WTC11 (cell line): ENCODE measurements around the gene OPCML. TPM values are rescaled to one million over a fixed set of nuclear protein-coding genes. Genes with fewer than 3 reads are reported as not detected.
A peak's percentile ranks its signal among the peaks of the same experiment; 100 is the strongest.

ENCODE experiments used
- ATAC-seq: fragments of 200-7000 bp; cut with Tn5 transposase; 2 replicates; pipeline ENCODE4 v1.10.0; 2021; ENCODE audit warnings: mild to moderate bottlenecking, moderate library complexity
- CTCF ChIA-PET: fragments of 300-600 bp; sonication (Branson Sonifier 250); formaldehyde crosslinking; loops from one replicate; lab custom pipeline; 2021; ENCODE audit warnings: antibody characterized with exemption; lab: Charles Lee
- POLR2A ChIA-PET: fragments of 350-600 bp; sonication (Branson Sonifier 250); formaldehyde crosslinking; loops from one replicate; lab custom pipeline; 2021; ENCODE audit warnings: antibody characterized with exemption; lab: Charles Lee
- DNase-seq: peaks from one replicate; pipeline ENCODE4 v3.0.0; 2021; ENCODE audit warnings: low spot score
- H3K27ac Mint-ChIP-seq: 2 replicates; pipeline ENCODE4 v1.8.0; 2021; ENCODE audit warnings: mixed read lengths
- H3K27me3 Mint-ChIP-seq: 2 replicates; pipeline ENCODE4 v1.8.0; 2021; ENCODE audit warnings: low read depth, mild to moderate bottlenecking, moderate library complexity, mixed read lengths
- H3K36me3 Mint-ChIP-seq: 2 replicates; pipeline ENCODE4 v1.8.0; 2021; ENCODE audit warnings: mixed read lengths
- H3K4me1 Mint-ChIP-seq: 2 replicates; pipeline ENCODE4 v1.8.0; 2022; ENCODE audit warnings: mixed read lengths
- H3K4me3 Mint-ChIP-seq: 2 replicates; pipeline ENCODE4 v1.8.0; 2021; ENCODE audit warnings: mild to moderate bottlenecking, moderate library complexity, mixed read lengths
- H3K9me3 Mint-ChIP-seq: 2 replicates; pipeline ENCODE4 v1.8.0; 2021; ENCODE audit warnings: mixed read lengths
- CREM ChIP-seq: sonication (generic); formaldehyde crosslinking; IDR thresholded peaks from 2 replicates; pipeline ENCODE4 v1.8.1; 2022; ENCODE audit warnings: mild to moderate bottlenecking, missing genetic modification reagents, moderate library complexity
- CTCF ChIP-seq: fragments of 200-600 bp; IDR thresholded peaks from 2 replicates; pipeline ENCODE4 v1.8.0; 2022; ENCODE audit warnings: antibody characterized with exemption
- E2F5 ChIP-seq: sonication (generic); formaldehyde crosslinking; IDR thresholded peaks from 2 replicates; pipeline ENCODE4 v1.8.1; 2022; ENCODE audit warnings: mild to moderate bottlenecking, moderate library complexity, missing genetic modification reagents
- GTF2I ChIP-seq: fragments of 250-450 bp; sonication (Bioruptor Pico); conservative IDR thresholded peaks from 2 replicates; pipeline ENCODE4 v1.4.0; 2021; ENCODE audit warnings: mild to moderate bottlenecking
- KAT7 ChIP-seq: sonication (generic); formaldehyde crosslinking; IDR thresholded peaks from 2 replicates; pipeline ENCODE4 v1.8.1; 2023; ENCODE audit warnings: missing genetic modification reagents, mild to moderate bottlenecking, borderline replicate concordance
- MYBL2 ChIP-seq: sonication (generic); formaldehyde crosslinking; IDR thresholded peaks from 2 replicates; pipeline ENCODE4 v1.8.1; 2023; ENCODE audit warnings: mild to moderate bottlenecking, moderate library complexity, missing genetic modification reagents
- SOX15 ChIP-seq: fragments of 250-450 bp; sonication (Bioruptor Pico); IDR thresholded peaks from 2 replicates; pipeline ENCODE4 v1.9.0; 2021; ENCODE audit warnings: mild to moderate bottlenecking
- TP53 ChIP-seq: sonication (generic); formaldehyde crosslinking; IDR thresholded peaks from 2 replicates; pipeline ENCODE4 v1.8.1; 2023; ENCODE audit warnings: mild to moderate bottlenecking, missing genetic modification reagents
- ZNF138 ChIP-seq: sonication (generic); formaldehyde crosslinking; conservative IDR thresholded peaks from 2 replicates; pipeline ENCODE4 v1.8.1; 2022; ENCODE audit warnings: mild to moderate bottlenecking, moderate library complexity, missing genetic modification reagents
- ZNF232 ChIP-seq: sonication (generic); formaldehyde crosslinking; IDR thresholded peaks from 2 replicates; pipeline ENCODE4 v1.8.0; 2022; ENCODE audit warnings: mild to moderate bottlenecking, missing genetic modification reagents
- ZNF317 ChIP-seq: sonication (generic); formaldehyde crosslinking; IDR thresholded peaks from 2 replicates; pipeline ENCODE4 v1.8.1; 2023; ENCODE audit warnings: low read depth, mild to moderate bottlenecking, moderate library complexity, missing genetic modification reagents, borderline replicate concordance
- ZNF396 ChIP-seq: fragments of 250-450 bp; sonication (Bioruptor Pico); IDR thresholded peaks from 2 replicates; pipeline ENCODE4 v1.8.0; 2021; ENCODE audit warnings: mild to moderate bottlenecking, moderate library complexity, borderline replicate concordance
- ZNF416 ChIP-seq: fragments of 250-450 bp; sonication (Bioruptor Pico); IDR thresholded peaks from 2 replicates; pipeline ENCODE4 v1.9.0; 2021; ENCODE audit warnings: mild to moderate bottlenecking, inconsistent platforms
- total RNA-seq: library from RNA; stranded (reverse); gene quantifications from 3 replicates; pipeline ENCODE4 v1.2.3, GENCODE V29; 2021
- TF ChIP-seq, protein P1 (sequence below): sonication (generic); formaldehyde crosslinking; IDR thresholded peaks from 2 replicates; pipeline ENCODE4 v1.8.1; 2023; ENCODE audit warnings: mild to moderate bottlenecking, missing genetic modification reagents
- TF ChIP-seq, protein P2 (sequence below): sonication (generic); formaldehyde crosslinking; conservative IDR thresholded peaks from 2 replicates; pipeline ENCODE4 v1.8.1; 2023; ENCODE audit warnings: mild to moderate bottlenecking, low read depth, missing genetic modification reagents, moderate library complexity
- TF ChIP-seq, protein P3 (sequence below): sonication (generic); formaldehyde crosslinking; IDR thresholded peaks from 2 replicates; pipeline ENCODE4 v1.8.1; 2023; ENCODE audit warnings: mild to moderate bottlenecking, missing genetic modification reagents, moderate library complexity
- TF ChIP-seq, protein P4 (sequence below): fragments of 250-450 bp; sonication (Bioruptor Pico); IDR thresholded peaks from 2 replicates; pipeline ENCODE4 v1.9.0; 2021; ENCODE audit warnings: moderate library complexity, mild to moderate bottlenecking, inconsistent platforms, borderline replicate concordance

The OPCML gene
- total RNA-seq, 1 experiment from 2014 or later: 1.5 TPM

- TF ChIP-seq, protein P1, sequence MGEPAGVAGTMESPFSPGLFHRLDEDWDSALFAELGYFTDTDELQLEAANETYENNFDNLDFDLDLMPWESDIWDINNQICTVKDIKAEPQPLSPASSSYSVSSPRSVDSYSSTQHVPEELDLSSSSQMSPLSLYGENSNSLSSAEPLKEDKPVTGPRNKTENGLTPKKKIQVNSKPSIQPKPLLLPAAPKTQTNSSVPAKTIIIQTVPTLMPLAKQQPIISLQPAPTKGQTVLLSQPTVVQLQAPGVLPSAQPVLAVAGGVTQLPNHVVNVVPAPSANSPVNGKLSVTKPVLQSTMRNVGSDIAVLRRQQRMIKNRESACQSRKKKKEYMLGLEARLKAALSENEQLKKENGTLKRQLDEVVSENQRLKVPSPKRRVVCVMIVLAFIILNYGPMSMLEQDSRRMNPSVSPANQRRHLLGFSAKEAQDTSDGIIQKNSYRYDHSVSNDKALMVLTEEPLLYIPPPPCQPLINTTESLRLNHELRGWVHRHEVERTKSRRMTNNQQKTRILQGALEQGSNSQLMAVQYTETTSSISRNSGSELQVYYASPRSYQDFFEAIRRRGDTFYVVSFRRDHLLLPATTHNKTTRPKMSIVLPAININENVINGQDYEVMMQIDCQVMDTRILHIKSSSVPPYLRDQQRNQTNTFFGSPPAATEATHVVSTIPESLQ (CRISPR knock-in tag): no peak
- TF ChIP-seq ZNF138 (CRISPR knock-in tag): 0 out of 2 replicates have a peak, but pooled peaks have one; percentile 44
- TF ChIP-seq ZNF232 (CRISPR knock-in tag): 0 out of 2 replicates have a peak, but pooled peaks have one; percentile 44
- TF ChIP-seq CTCF: 0 out of 2 replicates have a peak, but pooled peaks have one; percentile 20
These were observed 2.3 kb downstream of the OPCML start (continued) for GRCh38 chr11:133529807-133530500.

DNA sequence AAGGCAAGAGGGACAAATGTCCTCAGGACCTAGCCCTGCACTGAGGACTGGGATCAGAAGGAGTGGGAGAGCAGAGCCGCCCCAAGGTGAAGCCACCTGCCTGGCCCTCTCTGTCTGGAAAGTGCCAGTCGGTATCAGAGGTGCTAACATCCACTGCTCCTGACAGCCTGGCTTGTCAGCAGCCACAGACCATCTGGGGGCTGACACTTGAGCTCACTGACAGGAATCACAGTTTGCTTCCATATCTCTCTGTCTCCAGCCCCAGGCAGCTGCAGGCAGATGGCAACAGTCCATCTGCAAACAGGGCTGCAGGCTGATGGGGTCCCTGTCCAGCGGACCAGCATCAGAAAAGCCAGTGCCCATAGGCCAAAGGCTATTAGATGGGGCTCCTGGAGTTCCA is 5.5 kb downstream of the OPCML start:
- peaks cover 35% of the 10 kb centered on the region for H3K4me1 Mint-ChIP-seq
- no peak overlapping the region for H3K27ac Mint-ChIP-seq
- ATAC-seq (no peak), DNase-seq (no peak)
- POLR2A ChIA-PET: no interaction called here
- no peak overlapping the region for H3K4me3 Mint-ChIP-seq
- CTCF ChIA-PET: interaction anchor here (1.0 kb wide), 1 partner anchor 295 kb away, joined by 3 read pairs; no protein-coding TSS in a partner anchor
- TF ChIP-seq GTF2I (CRISPR knock-in tag) (no peak), SOX15 (CRISPR knock-in tag) (no peak), ZNF396 (CRISPR knock-in tag) (no peak), MYBL2 (CRISPR knock-in tag) (no peak), KAT7 (no peak), TP53 (no peak), ZNF416 (CRISPR knock-in tag) (no peak), E2F5 (CRISPR knock-in tag) (no peak), CREM (CRISPR knock-in tag) (no peak), ZNF317 (CRISPR knock-in tag) (no peak)
- TF ChIP-seq, protein P2, sequence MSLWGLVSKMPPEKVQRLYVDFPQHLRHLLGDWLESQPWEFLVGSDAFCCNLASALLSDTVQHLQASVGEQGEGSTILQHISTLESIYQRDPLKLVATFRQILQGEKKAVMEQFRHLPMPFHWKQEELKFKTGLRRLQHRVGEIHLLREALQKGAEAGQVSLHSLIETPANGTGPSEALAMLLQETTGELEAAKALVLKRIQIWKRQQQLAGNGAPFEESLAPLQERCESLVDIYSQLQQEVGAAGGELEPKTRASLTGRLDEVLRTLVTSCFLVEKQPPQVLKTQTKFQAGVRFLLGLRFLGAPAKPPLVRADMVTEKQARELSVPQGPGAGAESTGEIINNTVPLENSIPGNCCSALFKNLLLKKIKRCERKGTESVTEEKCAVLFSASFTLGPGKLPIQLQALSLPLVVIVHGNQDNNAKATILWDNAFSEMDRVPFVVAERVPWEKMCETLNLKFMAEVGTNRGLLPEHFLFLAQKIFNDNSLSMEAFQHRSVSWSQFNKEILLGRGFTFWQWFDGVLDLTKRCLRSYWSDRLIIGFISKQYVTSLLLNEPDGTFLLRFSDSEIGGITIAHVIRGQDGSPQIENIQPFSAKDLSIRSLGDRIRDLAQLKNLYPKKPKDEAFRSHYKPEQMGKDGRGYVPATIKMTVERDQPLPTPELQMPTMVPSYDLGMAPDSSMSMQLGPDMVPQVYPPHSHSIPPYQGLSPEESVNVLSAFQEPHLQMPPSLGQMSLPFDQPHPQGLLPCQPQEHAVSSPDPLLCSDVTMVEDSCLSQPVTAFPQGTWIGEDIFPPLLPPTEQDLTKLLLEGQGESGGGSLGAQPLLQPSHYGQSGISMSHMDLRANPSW: no peak
- TF ChIP-seq, protein P3, sequence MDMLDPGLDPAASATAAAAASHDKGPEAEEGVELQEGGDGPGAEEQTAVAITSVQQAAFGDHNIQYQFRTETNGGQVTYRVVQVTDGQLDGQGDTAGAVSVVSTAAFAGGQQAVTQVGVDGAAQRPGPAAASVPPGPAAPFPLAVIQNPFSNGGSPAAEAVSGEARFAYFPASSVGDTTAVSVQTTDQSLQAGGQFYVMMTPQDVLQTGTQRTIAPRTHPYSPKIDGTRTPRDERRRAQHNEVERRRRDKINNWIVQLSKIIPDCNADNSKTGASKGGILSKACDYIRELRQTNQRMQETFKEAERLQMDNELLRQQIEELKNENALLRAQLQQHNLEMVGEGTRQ (CRISPR knock-in tag): no peak
- TF ChIP-seq, protein P4, sequence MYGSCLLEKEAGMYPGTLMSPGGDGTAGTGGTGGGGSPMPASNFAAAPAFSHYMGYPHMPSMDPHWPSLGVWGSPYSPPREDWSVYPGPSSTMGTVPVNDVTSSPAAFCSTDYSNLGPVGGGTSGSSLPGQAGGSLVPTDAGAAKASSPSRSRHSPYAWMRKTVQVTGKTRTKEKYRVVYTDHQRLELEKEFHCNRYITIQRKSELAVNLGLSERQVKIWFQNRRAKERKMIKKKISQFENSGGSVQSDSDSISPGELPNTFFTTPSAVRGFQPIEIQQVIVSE (CRISPR knock-in tag): no peak
- H3K9me3 Mint-ChIP-seq: no peaks in the 10 kb centered on the region
- no peaks in the 10 kb centered on the region; the same call in 1 of the 2 replicates for H3K36me3 Mint-ChIP-seq
- peaks cover 8% of the 10 kb centered on the region; the same call in 1 of the 2 replicates for H3K27me3 Mint-ChIP-seq
